HG02885 (cell line): ENCODE measurements around the gene ACRBP.

Source experiments
- ATAC-seq: cut with Tn5 transposase; IDR thresholded peaks from one replicate; pipeline ENCODE4 v1.9.1; 2021; ENCODE audit warnings: mild to moderate bottlenecking; ENCODE audit not compliant: unreplicated experiment, poor library complexity

Gene ACRBP

DNA sequence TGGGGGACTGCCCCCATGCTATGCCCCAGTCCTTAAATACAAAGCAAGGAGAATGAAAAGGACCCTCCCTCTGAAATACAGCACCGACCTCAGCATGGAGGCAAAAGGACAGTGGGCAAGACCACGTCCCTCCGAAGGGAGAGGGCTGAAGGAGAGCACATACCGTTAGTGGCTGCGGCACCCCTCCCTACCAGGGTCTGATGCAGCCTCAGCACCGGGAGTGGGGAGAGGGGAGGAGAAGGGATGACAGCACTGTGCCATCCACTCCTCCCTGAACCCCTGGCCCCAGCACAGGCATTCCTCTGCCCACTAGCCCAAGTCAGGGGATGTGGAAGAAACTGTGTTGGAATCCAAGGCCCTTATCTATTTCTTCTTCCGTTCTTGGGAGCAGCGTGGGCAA is 3.6 kb upstream of the ACRBP start:
- ATAC-seq: no peak

DNA sequence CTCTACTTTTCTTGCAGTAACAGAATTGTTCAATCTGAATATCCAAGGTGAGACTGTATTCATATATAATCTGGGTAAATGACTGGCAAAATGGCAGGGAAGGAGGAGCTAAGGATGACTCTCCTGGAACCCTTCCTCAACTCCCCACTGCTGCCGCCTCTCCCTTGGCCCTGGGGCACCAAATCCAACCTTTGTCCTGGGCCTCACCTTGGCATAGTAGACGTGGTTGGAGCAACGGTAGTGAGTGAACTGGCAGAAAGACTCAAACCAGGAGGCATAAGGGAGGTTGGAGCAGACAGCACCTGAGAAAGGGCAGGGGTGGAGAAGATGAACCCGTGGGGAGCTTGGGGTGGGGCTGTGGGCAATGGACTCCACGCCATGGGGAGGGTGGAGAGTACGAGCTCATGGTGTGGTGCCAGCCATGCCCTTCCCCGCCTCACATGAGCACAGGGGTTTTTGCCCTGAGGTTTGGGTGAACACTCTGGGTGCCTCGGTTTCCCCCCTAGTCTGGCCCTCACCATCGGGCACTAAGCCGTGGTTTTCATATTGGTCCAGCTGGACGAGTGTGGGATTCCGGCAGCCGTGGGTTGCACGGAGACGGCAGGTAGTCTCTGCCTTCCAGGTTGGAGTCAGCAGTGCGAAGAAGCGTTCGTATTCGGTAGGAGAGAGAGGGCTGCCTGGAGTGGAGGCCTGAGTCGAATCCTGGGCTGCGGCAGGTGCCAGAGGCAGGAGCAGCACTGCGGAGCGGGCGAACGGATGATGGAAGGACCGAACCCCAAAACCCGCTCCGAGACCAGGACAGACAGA is 753 bp downstream of the ACRBP start:
- ATAC-seq: no peak

DNA sequence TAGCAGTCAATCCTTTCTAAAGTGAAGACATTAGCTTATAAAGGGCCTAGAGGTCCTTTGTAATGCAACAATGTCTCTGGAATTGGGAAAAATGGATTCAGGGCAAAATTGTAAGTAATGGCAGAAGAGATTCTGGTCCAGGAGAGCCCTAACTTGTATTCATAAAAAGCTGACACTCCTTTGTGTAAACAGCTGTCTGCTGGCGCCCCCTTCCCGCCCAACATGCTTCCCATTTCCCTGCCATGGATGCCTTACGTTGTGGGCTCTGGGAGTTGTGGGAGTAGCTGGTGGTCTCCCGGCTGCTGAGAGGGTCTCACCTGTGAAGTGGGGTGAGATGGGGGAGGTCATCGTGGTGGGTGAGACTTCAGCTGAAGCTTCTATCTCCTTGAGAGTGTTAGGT is 2.3 kb downstream of the ACRBP start:
- ATAC-seq: no peak

DNA sequence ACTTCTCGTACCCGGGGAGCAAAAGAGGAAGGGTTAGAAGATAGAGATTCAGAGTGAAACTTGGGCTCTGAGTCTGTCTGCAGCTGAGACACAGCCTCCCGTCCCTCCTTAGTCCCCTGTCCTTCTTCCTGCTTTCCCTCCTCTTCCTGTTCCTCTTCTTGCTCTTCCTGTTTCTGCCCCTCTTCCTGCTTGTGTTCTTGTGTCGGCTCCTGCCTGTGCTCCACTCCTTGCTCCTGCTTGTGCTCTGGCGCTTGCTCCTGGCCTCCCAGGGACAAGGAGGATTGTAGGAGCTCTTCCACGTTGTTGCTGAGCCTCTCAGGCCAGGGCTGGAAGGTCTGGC is 3.0 kb downstream of the ACRBP start:
- ATAC-seq: no peak

DNA sequence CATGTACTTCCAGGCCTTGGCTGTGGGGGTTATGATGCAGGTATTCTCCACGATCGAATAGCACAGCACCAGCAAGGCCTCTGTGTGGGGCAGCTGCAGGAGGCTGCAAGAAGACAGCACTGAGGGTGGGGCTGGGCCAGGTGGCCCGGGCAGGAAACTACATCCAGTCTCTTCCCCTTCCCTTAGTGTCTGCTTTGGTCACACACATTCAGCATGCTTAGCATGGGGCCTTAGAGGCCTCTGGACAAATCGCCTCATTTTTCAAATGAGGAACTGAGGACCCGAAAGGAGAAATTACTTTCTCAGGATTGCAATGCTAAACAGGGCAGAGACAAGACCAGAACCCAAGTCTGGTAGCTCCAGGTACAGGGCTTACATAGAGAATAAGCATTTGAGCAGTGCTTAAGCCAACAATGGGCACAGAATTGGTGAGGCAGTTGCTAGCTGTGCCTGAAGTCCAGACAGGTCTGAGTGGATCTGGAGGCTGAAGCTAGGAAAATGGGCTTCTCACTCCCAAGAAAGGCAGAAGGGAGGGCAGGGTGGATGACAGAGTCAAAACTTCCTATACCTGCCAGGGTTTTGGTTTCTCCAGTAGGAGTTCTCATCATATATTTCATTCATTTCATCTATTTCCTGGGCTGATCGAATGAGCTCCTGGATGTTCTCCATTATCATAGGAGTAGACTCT is 3.5 kb downstream of the ACRBP start:
- no peak for ATAC-seq

DNA sequence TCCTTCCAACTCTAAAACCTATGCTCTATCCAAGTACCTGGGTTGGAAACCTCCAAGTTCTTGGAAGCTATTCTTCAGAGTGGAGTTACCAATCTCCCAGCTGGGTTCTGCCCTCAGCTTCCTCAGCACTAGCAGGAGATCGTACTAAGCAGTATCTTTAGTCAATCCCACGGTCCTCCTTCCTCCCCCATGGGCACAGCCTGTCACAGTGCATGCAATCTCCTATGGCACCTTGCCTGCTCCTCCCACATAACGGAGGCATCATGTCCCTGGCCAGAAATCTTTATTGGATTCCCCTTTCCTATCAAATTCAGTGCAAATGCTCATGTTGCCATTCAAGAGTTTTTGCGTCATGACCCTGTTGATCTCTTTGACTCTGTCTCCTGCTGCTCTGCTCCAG is 6.1 kb downstream of the ACRBP start:
- no peak for ATAC-seq

DNA sequence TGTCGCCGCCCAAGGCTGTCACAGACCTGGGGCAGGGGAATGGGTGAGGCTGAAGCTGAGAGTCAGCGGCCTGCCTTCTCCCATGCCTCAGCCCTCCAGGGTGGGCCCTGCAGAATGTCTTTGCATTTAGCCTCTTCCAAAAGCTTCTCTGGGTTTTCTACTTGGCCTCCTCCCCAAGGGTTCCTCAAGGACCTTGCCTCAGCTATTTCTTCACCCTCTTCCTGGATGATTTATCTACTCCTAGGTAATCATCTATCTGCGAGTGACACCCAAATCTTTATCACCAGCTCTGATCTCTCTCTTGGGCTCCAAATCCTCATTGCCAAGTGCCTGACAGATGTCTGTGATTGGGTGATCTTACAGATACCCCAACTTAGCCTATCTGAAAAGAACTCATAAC is 6.7 kb downstream of the ACRBP start:
- ATAC-seq: no peak

DNA sequence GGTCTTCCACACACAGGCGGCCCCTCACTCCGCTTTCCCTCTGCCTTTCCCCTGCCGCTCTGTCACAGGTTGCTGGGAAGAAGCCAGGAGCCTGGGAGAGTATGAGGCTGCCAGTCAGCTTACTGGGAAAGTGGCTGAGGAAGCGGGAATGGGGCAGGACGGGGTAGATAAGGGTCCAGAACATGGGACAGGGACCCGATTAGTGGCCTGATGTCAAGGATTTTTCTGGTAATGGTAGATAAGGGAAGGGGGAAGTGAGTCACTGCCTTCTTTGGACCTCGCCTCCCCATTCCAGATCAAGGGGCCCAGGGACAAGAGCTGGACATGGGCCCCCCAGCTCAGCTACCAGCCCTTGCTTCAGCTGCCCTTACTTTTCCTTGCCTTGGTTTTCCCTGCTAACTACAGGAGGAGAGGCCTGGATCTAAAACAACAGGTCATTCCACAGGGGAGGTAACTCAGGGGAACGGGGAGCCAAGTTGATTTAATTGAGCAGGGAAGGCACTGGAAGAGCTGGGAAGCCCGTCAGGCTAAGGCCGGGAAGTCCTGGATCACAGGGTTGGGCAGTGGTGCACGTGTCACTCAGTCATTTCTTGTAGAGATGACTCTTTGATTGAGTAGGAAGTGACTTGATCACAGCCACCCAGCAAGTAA is 8.0 kb downstream of the ACRBP start:
- no peak for ATAC-seq

DNA sequence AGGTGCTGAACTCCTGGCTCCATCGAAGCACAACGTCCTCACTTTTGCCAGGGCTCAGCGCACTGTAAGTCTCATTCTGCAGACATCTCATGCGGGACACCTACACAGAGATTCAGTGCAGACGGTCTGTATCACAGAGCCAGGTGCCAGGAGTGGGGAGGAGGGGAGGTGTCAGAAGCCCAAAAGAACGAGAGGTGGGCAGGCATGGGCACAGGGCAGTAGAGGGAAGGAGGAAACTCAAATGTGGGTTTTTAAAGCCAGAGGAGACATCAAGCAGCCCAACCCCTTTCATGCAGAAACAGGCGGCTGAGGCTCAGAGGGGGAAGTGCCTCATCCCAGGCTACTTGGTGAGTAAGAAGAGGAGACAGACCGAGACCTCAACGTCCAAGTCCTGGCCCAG is 8.9 kb downstream of the ACRBP start:
- no peak for ATAC-seq

DNA sequence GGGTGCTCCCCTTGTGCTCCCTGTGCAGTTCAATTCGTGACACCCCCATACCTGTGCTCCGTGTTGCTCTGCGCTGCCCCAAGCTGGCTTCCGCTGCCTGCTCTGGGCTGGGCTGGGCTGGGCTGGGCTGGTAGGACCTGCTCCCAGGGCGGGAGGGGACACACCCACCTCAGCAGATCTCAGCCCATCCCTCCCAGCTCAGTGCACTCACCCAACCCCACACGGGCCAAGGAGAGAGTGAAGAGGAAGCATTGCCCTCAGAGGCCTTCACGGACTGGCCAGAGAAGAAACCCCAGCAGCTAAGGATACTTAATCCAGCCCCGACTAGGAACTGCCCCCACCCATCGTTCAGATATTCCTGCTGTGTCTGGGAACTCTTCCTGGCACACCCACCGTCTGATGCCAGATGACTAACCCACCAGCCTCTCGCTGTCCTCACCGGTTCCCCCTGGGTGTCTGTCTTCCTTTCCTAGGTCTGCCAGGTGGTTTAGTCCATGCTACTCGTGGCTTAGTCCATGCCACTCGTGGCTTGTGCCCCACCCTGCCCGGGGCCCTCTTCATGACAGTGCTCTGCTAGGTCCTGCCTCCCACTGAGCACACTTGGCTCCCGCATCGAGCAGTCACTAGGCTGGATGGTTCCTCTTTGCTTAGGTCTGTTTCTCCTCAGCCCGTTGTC is 11.2 kb downstream of the ACRBP start, which contains the start of gene LPAR5:
TSS of gene LPAR5 (minus strand) at position 104 of the 676 bp plus-strand sequence. CDS start 14,711 bp downstream, outside the sequence.
- peak; percentile 41 for ATAC-seq

DNA sequence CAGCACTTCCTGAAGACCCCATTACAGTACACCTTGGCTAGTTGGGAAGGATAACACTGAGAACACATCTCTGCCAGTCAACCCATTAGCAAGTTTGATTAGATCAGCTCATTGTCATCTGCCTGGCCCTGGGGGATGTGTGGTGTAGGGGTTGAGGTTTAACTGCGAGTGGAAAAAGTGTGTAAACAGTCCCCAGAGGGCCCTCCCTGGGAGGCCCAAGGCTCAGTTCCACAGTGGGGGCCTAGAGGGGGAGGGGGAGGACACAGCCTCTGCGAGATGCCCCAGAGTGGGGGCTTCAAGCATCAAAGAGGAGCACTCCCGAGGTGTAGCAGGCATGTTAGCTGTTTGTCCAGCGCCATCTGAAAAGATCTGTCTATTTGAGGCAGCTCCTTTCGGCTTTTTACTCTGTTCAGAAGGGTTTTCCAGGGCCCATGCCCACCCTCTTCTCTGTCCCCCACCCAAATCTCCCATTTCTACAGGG is 11.8 kb downstream of the ACRBP start:
- ATAC-seq: peak; percentile 42

DNA sequence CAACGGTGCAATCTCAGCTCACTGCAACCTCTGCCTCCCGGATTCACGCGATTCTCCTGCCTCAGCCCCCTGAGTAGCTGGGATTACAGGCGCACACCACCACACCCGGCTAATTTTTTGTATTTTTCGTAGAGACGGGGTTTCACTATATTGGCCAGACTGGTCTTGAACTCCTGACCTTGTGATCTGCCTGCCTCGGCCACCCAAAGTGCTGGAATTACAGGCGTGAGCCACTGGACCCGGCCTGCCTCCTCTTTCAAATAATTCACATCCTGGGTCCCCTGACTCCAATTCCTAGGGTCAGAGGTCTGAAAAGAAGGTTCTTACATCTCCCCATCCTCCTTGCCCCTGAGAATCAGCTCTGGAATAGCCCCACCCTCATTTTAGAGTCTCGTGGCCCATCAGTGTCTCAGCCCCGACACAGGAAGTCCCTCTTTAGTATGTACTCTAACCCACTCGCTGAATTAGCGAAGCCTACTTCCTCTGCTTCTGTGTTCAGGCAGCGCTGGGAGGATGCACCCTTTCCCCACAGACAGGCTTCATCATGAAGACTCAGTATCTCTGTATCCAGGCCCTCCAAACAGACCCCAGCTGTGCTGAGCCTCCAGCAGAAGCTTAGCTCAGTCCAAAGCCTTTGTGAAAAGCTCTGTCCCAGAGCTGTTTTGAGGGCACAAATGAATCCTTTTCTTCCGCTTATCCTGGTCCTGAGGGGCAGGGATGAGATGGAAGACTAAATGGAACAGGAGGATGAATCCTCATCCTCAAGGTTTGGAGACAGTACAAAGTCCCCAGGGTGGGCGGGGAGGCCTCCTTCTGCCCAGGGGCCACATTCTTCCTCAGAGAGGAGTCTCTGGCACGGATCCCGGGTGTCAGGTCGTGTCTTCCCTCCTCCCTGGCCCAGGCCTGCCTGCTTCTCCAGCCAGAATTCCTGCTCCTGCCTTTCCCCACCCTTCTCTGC is 14.9 kb downstream of the ACRBP start:
- peak; percentile 59 for ATAC-seq

DNA sequence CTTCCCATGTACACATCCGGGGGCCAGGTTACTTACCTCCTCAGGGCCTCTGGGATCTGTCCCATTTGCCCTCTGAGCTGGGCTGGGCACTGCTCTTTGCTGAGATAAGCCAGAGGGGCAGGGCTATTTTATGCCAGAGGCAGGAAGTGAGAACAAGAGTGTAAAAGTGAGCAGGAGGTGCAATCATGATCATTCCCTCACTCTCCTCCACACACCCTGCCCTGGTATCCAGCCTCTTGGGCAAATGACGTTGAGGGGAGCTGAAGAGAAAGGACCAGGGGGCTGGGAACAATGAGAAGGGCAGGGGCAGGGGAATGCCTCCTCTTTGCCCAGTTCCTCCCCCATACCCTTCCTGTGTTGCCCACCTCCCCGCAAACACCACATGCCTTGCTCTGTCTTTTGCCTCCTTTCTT is 15.7 kb downstream of the ACRBP start:
- no peak for ATAC-seq

DNA sequence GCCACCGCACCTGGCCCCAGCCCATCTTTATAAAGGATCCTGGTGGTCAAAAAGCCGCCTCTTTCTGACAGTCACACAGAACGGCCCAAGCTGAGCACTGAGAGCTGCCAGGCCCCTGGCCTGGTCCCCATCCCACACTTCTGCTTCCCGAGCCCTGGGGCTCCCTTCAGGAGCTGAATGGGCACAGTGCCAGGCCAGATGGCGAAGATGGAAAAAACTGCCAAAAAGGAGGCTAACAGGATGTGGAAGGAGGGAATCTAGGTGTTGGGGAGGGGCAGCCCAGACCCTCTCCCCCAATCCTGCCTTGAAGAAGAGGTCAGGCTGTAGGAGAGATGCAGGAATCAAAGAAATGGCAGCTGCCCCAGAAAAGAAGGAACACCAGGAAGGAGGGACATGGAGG is 16.5 kb downstream of the ACRBP start:
- ATAC-seq: no peak

DNA sequence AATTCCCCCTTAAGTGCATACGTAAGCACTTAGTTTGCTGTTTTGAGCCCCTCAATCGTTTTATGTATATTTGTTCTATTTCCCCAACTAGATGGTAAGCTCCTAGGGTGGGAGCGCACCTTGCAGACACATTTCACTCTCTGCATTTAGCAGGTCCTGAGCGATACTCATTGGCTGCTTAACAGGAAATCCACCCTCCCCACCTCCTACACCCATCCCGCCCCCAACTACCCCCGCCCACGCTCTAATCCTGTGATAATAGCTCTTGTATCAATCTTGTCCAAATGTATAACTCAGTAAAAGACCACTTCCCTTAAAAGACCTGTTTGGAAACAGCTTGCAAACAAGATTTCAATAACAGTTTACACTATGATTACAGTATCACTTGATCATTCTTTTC is 19.6 kb downstream of the ACRBP start:
- ATAC-seq: peak; percentile 42

DNA sequence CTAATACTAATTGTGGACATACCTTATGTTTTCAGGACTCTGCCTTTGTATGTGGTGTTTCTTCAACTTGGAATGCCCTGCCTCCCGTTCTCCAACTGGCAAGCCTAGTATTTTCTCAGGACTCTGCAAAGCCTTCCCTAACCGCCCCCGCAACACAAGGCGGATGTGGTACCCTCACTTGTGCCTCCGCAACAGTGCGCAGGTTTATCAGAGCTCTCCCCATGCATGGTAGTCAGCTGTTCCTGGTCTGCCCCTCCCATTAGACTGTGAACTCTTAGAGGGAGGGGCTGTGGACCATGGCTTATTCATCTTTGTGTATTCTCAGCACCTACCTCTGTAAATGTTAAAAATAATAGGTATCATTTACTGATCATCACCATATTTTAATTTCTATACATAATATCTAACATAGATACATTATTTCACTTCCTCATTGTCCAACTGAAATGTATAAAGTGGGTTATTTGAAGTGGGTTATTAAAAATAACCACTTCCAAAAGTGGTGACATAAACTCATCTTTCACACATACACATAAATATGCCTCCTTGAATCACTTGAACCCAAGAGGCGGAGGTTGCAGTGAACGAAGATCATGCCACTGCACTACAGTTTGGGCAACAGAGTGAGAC is 20.5 kb downstream of the ACRBP start:
- peak; percentile 44 for ATAC-seq

DNA sequence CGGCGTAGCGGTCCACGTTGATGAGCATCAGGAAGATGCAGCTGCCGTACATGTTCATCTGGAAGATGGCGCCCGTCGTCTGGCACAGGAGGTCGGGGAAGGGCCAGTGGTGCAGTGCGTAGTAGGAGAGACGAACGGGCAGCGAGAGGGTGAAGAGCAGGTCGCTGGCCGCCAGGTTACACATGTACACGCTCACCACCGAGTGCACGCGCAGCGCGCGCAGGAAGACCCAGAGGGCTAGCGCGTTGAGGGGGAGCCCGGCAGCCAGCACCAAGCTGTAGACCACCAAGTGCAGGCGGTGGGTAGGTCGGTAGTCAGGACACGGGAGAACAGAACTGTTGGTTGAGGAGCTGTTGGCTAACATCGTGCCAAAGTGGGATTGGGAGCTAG is 26.4 kb downstream of the ACRBP start:
- no peak for ATAC-seq

DNA sequence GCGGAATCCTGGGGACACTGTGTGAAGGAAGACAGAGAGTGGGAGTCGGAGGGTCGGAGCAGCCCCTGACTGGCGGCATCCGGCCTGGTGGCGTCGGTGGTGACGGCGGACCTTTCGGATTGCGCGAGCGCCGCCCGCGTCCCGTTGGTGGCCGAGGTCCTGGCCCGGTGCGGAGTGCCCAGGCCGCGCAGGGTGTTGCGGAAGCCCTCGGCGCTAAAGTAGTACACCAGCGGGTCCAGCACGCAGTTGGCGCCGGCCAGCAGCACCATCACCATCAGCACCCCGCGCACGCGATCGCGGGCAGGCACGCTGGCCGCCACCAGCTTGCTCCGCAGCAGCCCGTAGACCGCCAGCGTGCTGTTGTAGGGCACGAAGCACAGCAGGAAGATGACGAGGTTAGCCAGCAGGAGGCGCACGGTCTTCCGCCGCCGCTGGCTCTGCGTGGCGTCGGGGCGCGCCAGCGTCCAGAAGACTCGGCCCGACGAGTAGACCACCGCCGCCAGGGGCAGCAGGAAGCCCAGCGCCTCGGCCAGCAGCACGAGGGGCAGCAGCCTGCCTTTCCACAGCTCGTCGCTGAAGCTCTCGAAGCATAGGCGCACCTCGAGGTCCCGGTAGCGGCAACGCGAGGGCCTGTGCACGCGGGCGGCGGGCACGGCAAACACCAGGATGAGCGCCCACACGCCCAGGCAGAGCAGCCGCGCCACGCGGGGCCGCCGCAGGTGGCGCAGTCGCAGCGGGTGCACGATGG is 26.9 kb downstream of the ACRBP start:
- ATAC-seq: no peak
